NT2/D1 (cell line): ENCODE measurements around the gene VRK2.

Experiments
- SUZ12 ChIP-seq: IDR thresholded peaks from 2 replicates; pipeline ENCODE4 v1.6.1; 2011; ENCODE audit not compliant: insufficient read length, insufficient read depth; ENCODE audit errors: extremely low read depth
- YY1 ChIP-seq: IDR thresholded peaks from 2 replicates; pipeline ENCODE4 v1.6.1; 2011; ENCODE audit not compliant: insufficient read length, insufficient read depth
- ZNF274 ChIP-seq: IDR thresholded peaks from 2 replicates; pipeline ENCODE4 v1.6.1; 2011; ENCODE audit warnings: mild to moderate bottlenecking, low read depth, low read length

- TF ChIP-seq ZNF274 = no peak
- no peak for TF ChIP-seq YY1
- no peak for TF ChIP-seq SUZ12
Measured at GRCh38 chr2:58045580-58046334, 849 bp upstream of the VRK2 start.
